Measurements from ENCODE around the gene RAB4B.
"Not testable (repeated sequence)": the region's sequence is repeated elsewhere in the genome, so short reads cannot be mapped to it uniquely, and the experiment has no call there.

RAB4B gene

DNA sequence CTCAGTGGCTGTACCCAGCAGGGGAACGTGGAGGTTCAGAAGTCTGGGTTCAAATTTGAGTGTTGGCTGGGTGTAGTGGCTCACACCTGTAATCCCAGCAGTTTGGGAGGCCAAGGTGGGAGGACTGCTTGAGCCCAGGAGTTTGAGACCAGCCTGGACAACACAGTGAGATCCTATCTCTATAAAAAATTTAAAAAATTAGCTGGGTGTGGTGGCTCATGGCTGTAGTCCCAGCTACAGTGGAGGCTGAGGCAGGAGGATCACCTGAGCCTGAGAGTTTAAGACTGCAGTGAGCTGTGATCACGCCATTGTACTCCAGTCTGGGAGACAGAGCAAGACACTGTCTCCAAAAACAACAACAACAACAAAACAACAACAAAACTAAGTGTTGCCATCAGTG lies 6.1 kb downstream of the RAB4B start:
- DNase-seq = not testable (repeated sequence)

DNA sequence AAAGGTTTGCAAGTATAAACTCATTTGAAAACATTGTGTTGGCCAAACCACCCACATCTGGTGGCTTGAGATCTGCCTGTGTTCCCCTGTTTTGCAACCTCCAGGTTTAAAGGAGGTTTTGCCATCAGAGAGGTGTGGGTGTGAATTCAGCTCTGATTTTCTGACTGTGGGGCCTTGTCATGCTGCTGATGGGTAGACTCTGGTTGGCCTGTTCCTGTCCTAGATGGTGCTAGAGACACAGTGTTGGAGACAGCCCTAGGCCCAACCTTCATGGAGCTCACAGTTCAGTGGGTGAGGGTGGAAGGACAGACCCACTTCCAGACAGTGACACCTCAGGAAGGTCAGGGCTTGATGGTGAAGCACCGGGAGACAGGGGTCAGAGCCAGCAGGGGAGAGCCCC lies 7.5 kb downstream of the RAB4B start:
- DNase-seq = no peak

DNA sequence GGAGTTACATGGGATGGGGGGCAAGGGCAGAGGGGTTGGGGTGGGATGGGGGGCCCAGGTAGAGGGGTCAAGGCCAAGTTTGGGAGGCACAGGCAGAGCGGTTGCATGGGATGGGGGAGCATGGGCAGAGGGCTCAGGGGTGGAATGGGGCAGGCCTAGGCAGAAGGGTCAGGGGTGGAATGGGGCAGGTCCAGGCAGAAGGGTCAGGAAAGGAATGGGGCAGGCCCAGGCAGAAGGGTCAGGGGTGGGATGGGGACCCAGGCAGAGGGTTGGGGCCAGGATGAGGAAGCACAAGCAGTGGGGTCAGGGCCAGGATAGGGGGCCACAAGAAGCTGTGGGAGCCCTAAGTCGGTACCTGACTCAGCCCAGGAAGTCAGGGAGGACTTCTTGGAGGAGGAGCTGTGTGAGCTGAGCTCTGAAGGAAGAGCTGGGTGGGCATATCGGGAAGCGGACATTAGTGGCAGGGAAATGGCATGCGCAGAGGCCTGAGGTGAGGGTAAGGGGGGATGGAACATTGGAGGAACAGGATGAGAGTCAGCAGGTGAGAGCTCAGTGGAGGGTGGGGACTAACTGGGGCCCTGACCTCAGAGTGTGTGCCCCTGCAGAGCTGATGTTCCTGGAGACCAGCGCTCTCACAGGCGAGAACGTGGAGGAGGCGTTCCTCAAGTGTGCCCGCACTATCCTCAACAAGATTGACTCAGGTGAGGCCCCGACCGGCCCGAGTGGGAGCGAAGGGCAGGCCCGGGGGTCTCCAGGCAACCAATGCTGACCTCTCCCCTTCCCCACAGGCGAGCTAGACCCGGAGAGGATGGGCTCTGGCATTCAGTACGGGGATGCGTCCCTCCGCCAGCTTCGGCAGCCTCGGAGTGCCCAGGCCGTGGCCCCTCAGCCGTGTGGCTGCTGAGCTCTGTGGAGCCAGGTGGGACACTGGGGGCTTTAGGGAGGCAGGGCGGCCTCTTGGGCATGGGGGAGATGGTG lies 8.3 kb downstream of the RAB4B start:
- DNase-seq = no peak

DNA sequence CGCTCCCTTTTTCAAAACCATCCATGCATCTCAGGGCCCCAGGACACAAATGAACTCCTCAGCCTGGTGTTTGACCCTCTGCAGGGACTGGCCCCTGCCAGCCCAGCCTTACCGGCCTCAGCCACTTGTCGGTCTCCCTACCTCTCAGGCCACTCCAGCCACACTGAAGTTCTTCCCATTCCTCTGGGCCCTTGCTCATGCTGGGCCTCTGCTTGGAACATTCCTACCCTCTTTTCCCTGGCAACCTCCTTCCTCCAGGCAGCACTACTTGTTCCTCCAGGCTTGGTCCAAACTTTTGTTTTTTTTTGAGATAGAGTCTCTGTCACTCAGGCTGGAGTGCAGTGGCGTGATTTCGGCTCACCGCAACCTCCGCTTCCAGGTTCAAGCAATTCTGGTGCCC lies 13.3 kb downstream of the RAB4B start:
- DNase-seq = no peak

DNA sequence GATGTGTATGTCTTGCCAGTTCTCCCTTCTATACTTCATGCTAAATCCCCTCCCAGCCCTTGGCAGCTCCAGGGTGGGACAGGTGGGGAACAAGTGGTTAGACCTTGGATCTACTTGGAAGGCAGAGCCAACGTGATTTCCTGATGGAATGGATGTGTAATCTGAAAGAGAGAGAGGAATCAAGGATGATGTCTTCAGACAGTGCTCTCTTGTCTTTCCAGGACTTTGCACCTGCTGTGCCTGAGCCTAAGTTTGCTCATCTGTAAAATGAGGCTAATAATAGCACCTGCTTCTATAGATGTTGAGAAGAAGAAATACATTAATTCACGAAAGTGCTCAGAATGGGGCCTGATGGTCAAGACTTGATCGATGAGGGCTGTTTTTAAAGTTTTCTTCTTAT lies 13.9 kb downstream of the RAB4B start:
- DNase-seq = no peak

DNA sequence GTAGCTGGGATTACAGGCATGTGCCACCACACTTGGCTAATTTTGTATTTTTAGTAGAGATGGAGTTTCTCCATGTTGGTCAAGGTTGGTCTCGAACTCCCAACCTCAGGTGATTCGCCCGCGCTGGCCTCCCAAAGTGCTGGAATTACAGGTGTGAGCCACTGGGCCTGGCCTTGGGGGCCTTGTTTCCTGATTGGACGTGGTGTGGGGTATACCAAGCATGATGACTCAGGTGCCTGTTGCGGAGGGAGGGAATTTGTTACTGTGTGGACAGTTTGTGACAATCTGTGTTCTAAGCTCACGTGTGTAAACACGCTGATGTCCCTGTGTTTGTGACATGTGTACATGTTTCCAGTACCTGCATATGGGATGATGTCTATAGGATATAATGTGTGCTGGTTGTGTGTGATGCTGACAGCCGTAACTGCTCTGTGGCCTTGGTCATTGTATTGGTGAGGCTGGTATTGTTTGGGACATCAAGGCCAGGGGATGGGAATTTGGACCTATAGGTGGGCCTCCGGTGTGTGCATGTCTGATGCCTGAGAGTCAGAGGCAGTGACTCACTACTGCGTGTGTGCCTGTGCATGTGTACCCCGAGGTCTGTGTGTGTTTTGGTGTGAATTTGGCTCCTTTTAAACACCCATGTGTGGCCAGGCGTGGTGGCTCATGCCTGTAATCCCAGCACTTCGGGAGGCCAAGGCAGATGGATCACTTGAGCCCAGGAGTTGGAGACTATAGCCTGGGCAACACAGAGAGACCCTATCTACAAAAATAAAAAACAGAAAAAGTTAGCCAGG lies 19.3 kb downstream of the RAB4B start:
- no peak for DNase-seq

DNA sequence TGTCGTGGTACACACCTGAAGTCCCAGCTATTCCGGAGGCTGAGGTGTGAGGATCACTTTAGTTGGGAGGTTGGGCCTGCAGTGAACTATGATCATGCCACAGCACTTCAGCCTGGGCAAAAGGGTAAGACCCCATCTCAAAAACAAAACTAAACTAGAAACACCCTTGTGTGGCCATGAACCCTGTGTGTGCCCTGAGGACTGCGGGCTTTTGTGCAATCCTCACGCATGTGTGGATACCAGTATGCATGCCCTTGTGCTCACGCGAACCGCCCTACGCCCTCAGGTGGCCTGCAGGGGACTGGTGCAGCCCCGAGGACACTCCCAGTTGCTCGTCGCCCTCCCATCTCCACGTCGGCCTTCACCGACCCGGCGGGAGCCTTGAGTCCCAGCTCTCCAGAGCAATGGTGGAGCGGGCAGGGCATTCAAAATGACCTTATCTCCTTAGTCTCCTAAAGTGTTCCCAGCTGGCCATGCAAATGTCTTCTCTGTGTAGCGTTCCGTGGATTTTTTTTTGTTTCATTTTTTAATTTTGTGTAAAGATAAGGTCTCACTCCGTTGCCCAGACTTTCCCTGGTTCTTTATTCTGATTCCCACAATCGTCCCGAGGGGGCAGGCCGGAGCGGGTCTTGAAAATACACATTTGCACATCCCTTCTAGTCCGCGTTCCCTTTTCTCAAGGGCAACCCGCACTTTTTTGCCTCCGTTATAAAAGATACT lies 20.1 kb downstream of the RAB4B start:
- DNase-seq = no peak

DNA sequence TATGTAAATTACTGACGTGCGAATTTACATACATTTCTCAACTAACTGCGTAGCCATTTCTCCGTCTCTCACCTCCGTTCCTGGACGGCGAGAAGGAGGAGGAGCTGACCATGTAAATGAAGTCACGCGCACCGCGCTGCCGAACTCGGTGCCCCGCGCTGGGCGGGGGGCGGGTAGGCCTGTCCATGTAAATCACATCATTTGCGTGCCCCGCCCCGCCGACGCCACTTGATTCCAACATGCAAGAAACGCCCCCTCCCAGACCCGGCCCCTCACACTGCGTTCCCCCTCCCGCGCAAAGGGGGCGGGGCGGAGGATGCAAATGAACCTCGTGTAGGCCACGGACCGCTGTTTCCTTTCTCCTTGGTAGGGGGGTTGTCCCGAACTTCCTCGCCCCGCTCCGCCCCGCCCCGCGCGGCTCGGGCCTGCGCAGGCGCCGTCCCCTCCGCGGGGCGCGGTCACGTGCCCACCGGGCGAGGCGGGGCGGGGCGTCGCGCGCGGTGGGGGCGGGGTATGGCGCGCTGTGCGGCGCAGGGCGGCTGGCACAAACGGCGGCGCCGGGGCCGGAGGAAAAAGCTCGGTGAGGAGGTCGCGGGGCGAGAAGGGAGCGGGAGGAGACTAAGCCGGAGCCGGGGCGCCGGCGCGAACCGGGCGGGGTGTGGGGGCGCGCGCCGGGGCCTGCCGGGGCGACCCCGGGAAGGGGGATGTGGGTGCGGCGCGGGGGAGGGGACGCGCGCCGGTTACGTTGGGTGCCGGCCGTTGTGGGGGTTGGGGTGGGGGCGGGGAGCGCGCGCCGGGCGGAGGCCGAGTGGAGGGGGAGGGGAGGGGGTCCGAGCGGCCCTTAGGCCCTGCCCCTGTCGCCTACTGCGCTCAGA lies 20.9 kb downstream of the RAB4B start, which contains the start of gene EGLN2:
EGLN2 (plus strand) TSS at position 509 of the 875 bp plus-strand sequence. CDS start 1,382 bp downstream, outside the sequence.
- peak; percentile 99 for DNase-seq

DNA sequence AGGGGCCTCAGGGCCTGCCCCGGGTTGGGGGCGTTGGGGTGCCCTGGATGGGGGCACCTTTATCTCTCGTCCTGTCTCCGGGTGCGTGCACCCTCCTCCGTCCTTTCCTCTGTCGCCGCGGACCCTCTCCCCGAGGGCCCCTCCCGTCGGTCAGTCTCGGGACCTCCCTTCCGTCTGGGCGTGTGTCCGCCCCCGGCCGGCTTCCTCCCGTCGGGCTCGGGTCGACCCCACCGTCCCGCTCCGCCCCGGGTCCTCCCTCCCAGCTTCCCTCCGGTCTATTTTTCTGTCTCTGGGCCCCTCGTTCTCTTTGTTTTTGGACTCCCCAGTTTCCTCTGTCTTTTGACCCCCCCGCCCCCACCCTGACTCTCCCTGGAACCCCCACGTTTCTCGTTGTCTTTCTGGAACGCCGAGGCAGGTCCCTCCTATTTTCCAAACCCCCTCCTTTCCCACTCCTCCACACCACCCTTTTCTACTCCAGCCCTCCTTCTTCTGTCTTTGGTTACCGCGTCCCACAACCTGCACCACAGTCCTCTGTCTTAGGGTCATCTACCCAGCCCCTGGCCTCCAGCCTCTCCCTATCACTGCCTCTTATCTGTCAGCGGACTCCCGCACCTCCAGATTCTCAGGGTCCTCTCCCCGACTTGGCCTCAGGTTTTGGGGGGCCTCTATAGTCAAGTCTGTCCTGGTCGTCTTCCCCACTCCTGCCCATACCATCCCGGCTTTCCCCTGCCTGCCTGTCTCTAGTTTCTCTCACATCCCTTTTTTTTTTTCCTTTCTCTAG lies 21.7 kb downstream of the RAB4B start:
- no peak for DNase-seq

DNA sequence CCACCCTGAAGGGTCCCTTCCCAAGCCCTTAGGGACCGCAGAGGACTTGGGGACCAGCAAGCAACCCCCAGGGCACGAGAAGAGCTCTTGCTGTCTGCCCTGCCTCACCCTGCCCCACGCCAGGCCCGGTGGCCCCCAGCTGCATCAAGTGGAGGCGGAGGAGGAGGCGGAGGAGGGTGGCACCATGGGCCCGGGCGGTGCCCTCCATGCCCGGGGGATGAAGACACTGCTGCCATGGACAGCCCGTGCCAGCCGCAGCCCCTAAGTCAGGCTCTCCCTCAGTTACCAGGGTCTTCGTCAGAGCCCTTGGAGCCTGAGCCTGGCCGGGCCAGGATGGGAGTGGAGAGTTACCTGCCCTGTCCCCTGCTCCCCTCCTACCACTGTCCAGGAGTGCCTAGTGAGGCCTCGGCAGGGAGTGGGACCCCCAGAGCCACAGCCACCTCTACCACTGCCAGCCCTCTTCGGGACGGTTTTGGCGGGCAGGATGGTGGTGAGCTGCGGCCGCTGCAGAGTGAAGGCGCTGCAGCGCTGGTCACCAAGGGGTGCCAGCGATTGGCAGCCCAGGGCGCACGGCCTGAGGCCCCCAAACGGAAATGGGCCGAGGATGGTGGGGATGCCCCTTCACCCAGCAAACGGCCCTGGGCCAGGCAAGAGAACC lies 22.4 kb downstream of the RAB4B start:
- no peak for DNase-seq

DNA sequence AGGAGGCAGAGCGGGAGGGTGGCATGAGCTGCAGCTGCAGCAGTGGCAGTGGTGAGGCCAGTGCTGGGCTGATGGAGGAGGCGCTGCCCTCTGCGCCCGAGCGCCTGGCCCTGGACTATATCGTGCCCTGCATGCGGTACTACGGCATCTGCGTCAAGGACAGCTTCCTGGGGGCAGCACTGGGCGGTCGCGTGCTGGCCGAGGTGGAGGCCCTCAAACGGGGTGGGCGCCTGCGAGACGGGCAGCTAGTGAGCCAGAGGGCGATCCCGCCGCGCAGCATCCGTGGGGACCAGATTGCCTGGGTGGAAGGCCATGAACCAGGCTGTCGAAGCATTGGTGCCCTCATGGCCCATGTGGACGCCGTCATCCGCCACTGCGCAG lies 22.9 kb downstream of the RAB4B start:
- no peak for DNase-seq

DNA sequence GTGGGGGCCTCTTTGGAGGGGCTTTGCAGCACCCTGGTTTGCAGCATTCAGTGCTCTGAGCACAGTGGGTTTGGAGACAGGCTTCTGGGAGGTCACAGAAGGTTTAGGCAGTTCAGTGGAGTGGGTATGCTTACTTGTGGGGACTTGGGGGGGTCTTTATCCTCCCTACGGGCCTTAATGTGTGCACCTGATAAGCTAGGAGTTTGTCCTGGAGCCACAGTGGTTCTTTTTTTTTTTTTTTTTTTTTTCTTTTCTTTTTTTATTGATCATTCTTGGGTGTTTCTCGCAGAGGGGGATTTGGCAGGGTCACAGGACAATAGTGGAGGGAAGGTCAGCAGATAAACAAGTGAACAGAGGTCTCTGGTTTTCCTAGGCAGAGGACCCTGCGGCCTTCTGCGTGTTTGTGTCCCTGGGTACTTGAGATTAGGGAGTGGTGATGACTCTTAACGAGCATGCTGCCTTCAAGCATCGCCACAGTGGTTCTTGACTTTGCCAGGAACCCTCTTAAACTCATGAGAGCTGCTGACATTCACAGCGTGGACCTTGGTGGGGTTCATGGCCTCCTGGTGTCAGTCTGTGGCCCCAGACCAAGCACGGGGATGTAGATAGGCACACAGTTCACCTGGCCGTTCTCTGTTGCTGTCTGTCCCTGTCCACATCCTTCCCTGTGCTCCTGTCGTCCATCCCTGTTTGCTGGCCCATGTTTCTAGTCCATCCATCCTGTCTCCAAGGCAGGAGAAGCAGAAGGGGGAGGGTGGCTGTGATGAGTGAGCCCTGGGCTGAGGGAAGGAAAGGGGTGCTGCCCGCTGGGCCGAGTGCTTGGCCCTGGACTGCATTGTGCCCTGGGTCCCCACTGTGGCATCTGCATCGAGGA lies 23.6 kb downstream of the RAB4B start:
- DNase-seq = no peak

DNA sequence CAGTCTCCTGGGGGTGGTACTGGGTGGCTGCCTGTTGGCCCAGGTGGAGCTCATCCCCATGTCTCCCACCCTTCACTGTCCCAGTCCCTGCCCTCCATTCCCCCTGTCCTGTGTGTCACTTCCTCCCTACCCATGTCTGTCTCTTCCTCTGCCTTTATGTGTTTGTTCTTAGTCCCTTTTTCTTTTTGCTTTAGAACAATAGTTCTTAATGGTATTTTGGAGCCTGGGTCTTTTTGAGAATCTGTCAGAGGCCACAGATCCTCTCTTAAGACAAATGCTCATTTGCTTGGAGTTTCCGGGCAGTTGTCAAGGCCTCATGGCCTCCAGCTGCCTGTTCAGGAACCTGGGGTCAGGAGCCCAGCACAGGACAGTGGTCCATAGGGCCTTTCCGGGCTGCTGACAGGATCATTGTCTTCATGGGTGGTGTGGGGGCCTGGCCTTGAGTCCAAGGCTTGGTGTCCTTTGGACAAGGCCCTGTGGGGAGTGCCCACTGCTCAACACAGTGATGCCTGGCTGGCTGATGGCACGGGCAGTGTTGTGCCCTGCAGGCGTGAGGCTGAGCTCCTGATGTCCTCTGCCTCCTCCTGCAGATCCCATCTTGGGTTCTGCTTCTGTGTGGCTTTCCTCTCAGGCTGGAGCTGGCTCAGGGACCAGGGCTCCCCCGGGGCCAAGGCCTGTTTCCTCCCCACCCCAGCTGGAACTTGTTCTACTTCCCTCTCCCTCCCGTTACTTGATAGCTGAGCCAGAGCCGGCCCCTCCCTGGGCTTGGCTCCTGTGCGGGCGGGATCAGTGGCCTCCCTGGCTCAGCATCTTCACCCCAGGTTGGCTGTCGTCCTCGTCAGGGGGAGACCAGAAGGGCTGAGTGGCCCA lies 24.5 kb downstream of the RAB4B start:
- no peak for DNase-seq

DNA sequence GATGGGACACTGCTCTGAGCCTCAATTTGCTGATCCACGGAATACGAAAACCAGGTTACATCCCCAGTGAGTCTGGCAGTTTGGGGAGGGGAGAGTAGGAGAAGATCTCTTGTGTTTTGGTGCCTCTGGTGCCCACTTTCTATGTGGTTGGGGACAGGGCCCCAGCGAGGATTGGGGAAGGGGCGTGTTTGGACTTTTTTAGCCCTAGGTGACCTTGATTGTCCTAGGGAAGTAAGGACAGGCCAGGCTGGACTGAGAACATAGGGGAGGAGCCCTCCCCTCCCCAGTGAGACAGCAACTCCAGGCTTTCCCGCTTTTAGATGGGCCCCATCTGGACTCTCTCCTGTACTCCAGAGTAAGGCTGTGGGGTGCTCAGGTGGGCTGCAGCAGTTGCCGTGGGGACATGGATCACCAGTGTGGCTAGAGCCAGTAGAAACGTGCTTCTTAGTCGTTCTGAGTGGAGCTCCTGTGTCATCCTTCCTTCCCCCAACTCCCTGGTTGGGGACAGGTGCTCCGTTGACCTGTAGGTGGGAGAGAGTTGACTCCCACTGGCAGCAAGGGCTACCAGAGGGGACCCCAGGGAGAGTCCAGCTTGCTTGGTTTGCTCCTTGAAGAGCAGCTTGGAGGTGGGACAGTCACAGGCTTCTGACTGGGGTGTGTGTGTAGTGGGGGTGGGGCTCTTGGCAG lies 25.3 kb downstream of the RAB4B start:
- DNase-seq = no peak

DNA sequence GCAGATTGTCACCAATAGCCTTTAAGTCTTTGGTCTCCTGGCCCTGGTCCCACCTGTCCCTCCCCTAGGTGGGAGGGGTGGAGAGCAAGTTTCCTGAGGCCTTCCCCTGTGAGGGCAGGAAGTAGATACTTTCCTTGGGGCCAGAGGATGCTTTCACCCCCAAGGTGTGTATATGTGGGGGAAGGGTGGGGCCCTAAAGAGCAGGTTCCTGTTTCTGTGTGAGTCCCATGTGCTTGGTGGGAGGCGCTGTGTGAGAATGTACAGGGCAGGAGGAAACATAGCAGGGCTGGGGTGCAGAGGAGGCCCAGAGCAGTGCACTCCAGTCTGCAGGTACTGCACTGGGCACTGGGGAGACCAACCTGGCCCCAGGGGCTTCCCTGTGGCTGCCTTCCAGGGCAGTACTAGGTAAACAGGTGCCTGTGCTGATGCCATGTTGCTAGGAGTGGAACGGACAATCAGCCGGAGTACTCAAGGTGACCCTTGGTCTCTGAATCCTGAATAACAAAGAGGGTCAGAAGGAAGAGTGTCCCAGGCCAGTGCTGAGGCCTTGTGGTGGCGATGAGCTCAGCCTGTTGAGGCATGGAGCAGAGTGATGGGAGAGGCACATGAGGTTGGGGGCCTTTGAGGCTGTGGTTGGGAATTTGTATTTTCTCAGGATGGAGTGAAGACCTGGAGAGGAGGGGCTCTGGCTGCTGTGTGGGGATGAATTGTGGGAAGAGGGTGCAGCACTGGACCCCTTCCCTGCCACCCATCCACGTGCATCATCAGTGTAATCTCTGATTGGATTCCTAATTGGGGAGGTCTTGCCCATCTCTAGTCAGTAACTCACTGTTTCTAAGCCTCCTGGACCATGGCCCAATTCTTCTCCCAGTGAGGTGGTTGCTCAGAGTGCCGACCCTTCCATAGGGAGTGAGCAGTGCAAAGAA lies 26.1 kb downstream of the RAB4B start:
- no peak for DNase-seq

DNA sequence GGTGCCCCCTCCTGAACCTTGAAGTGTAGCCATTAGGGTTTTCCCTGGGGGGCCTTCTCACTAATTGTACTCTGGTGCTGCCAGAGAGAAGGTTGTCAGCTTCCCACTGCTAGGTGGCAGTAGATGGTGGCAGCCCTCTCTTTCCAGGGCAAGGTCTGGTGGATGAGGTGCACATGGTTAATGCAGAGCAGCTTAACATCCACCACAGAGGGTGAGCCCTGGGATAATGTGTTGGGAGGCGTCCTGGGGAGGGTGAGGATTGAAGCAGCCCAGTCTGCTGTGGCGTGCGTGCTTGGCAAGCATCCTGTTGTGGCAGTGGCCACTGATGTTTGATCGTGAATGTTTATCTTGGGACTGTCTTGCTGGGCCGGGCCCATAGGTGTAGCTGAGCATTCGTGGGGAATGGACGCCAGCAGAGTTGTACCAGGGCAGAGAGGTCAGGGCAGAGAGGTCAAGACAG lies 26.8 kb downstream of the RAB4B start:
- DNase-seq = no peak
